ENCODE results near the gene DAZAP2.

The DAZAP2 gene

DNA sequence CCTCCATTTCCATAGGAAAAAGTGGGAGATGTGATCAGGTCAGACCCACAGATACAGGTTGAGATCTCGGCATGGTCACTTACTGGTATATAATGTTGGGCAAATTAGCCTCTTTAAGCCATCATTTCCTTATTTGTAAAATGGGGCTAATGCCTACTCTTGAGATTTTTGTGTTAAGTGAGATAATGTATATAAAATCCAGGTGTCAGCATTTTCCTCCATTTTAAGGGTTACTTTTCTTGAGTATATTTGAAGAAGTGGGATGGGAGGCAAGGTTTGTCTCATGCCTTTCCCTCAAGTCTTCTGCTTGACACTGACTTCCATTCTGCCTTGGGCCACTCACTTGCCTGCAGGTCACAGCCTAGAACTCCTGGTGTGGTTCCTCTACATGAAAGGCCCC is 10.7 kb upstream of the DAZAP2 start:
- Histone ChIP-seq H3K79me2 (ENCODE audit: control insufficient read depth, insufficient read depth, low read length, unreplicated experiment) (no peaks in the 10 kb centered on the region), H2AFZ (ENCODE audit: low read length, unreplicated experiment) (no peak overlapping the region), H3K27me3 (ENCODE audit: insufficient read depth, low read length) (no peaks in the 10 kb centered on the region), H3K27ac (ENCODE audit: low read depth, low read length) (no peak overlapping the region), H3K36me3 (ENCODE audit: insufficient read depth, low read length) (no peaks in the 10 kb centered on the region), H3K4me1 (ENCODE audit: control insufficient read depth, insufficient read depth, low read length, unreplicated experiment) (no peaks in the 10 kb centered on the region), H3K4me3 (ENCODE audit: low read depth, low read length) (no peak overlapping the region)

DNA sequence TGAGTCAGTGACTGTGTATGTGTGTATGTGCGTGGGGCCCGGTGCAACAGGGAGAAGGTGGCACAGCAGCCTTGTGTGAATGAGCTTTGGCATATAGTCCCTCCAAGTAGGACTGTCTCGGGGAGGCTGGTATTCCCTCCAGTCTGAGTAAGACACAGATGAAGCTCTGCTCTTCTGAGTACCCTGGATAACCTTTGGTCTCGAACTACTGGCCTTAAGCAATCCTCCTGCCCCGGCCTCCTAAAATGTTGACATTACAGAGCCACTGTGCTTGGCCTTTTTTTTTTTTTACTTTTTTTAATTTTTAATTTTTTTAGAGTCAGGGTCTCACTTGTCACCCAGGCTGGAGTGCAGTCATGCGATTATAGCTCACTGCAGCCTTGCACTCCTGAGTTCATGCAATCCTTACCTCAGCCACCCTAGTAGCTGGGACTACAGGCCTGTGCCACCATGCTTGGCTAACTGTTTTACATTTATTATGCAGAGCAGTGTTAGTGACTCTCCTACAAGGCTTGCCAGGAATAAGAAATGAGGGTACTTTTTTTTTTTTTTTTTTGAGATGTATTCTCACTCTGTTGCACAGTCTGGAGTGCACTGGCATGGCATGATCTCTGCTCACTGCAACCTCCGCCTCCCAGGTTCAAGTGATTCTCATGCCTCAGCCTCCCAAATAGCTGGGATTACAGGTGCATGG is 9.4 kb upstream of the DAZAP2 start:
- no peaks in the 10 kb centered on the region for H3K27me3 ChIP-seq (ENCODE audit: insufficient read depth, low read length)
- no peaks in the 10 kb centered on the region for H3K36me3 ChIP-seq (ENCODE audit: insufficient read depth, low read length)
- H3K4me1 ChIP-seq (ENCODE audit: control insufficient read depth, insufficient read depth, low read length, unreplicated experiment), result no peaks in the 10 kb centered on the region
- H3K4me3 ChIP-seq (ENCODE audit: low read depth, low read length), result no peak overlapping the region
- no peak overlapping the region for H2AFZ ChIP-seq (ENCODE audit: low read length, unreplicated experiment)
- no peak overlapping the region for H3K27ac ChIP-seq (ENCODE audit: low read depth, low read length)
- H3K79me2 ChIP-seq (ENCODE audit: control insufficient read depth, insufficient read depth, low read length, unreplicated experiment), result no peaks in the 10 kb centered on the region

DNA sequence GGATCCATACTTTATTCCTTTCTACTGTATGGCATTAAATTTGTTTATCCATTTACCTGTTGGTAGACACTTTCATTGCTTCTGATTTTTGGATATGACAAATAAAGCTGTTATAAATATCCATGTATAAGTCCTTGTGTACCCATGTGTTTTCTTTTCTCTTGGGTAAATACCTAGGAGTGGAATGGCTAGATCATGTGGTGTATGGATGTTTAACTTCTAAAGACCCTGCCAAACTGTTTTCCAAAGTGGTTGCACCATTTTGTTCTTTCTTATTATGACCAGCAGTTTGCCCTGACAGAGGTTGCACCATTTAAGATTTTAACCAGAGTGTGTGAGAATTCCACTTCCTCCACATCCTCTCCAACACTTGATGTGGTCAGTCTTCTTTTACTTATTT is 6.0 kb upstream of the DAZAP2 start:
- Histone ChIP-seq H3K27ac (ENCODE audit: low read depth, low read length) (no peak overlapping the region), H3K27me3 (ENCODE audit: insufficient read depth, low read length) (no peaks in the 10 kb centered on the region), H3K4me1 (ENCODE audit: control insufficient read depth, insufficient read depth, low read length, unreplicated experiment) (no peaks in the 10 kb centered on the region), H3K4me3 (ENCODE audit: low read depth, low read length) (no peak overlapping the region), H2AFZ (ENCODE audit: low read length, unreplicated experiment) (no peak overlapping the region), H3K36me3 (ENCODE audit: insufficient read depth, low read length) (no peaks in the 10 kb centered on the region), H3K79me2 (ENCODE audit: control insufficient read depth, insufficient read depth, low read length, unreplicated experiment) (no peaks in the 10 kb centered on the region)

- Histone ChIP-seq H3K79me2 (ENCODE audit: control insufficient read depth, insufficient read depth, low read length, unreplicated experiment) (no peaks in the 10 kb centered on the region), H3K4me1 (ENCODE audit: control insufficient read depth, insufficient read depth, low read length, unreplicated experiment) (no peaks in the 10 kb centered on the region), H2AFZ (ENCODE audit: low read length, unreplicated experiment) (no peak overlapping the region), H3K4me3 (ENCODE audit: low read depth, low read length) (no peak overlapping the region), H3K27me3 (ENCODE audit: insufficient read depth, low read length) (no peaks in the 10 kb centered on the region), H3K27ac (ENCODE audit: low read depth, low read length) (no peak overlapping the region), H3K36me3 (ENCODE audit: insufficient read depth, low read length) (no peaks in the 10 kb centered on the region)
Observed at GRCh38 chr12:51234530-51234929, 4.1 kb upstream of the DAZAP2 start.

DNA sequence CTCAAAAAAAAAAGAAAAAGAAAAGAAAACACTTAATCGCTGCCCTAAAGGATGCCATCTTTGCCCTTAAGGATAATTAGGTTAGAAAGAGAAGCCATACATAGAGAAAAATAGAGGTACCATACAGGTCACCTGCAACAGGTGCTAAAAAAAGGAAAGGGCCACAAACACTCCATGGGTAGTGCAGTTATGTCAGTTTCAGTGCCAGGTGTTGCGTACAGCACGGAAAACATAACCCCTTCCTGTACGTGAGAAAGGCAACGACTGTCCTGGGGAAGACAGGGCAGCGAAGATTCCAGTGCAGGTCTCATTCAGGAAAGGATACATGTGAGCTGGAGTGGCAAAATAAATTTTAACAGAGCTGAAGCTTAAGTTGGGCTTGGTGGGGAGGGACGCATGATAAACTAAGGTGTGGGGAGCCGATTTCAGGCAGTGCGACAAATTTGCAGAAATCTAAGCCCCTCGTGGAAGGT is 553 bp upstream of the DAZAP2 start:
- H3K4me3 ChIP-seq (ENCODE audit: low read depth, low read length), result peak overlapping the region; percentile 88
- no peak overlapping the region for H3K27ac ChIP-seq (ENCODE audit: low read depth, low read length)
- H3K79me2 ChIP-seq (ENCODE audit: control insufficient read depth, insufficient read depth, low read length, unreplicated experiment), result peaks cover 10% of the 10 kb centered on the region
- H3K27me3 ChIP-seq (ENCODE audit: insufficient read depth, low read length), result no peaks in the 10 kb centered on the region
- peak overlapping the region; percentile 17 for H2AFZ ChIP-seq (ENCODE audit: low read length, unreplicated experiment)
- H3K36me3 ChIP-seq (ENCODE audit: insufficient read depth, low read length), result peaks cover 10% of the 10 kb centered on the region; the same call in 1 of the 2 replicates
- peaks cover 17% of the 10 kb centered on the region for H3K4me1 ChIP-seq (ENCODE audit: control insufficient read depth, insufficient read depth, low read length, unreplicated experiment)

GRCh38 chr12:51240971-51241370 is 2.3 kb downstream of the DAZAP2 start:
- Histone ChIP-seq H3K27me3 (ENCODE audit: insufficient read depth, low read length) (no peaks in the 10 kb centered on the region), H3K79me2 (ENCODE audit: control insufficient read depth, insufficient read depth, low read length, unreplicated experiment) (peaks cover 10% of the 10 kb centered on the region), H3K4me3 (ENCODE audit: low read depth, low read length) (no peak overlapping the region), H3K36me3 (ENCODE audit: insufficient read depth, low read length) (peaks cover 20% of the 10 kb centered on the region), H3K4me1 (ENCODE audit: control insufficient read depth, insufficient read depth, low read length, unreplicated experiment) (peaks cover 20% of the 10 kb centered on the region), H3K27ac (ENCODE audit: low read depth, low read length) (peak overlapping the region; percentile 40), H2AFZ (ENCODE audit: low read length, unreplicated experiment) (no peak overlapping the region)

DNA sequence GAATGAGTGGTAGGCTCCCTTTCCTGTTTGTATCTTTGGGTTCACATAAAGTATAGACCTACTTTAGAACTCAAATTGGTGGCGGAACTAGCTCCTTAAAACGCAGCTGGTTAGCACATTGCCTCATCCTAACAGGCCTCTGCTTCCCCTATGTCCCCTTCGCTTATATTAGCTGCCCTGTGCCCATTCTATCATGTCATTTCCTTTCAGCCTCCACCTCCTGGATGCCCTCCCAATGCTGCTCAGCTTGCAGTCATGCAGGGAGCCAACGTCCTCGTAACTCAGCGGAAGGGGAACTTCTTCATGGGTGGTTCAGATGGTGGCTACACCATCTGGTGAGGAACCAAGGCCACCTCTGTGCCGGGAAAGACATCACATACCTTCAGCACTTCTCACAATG is 3.5 kb downstream of the DAZAP2 start:
- Histone ChIP-seq H3K4me1 (ENCODE audit: control insufficient read depth, insufficient read depth, low read length, unreplicated experiment) (peaks cover 26% of the 10 kb centered on the region), H3K79me2 (ENCODE audit: control insufficient read depth, insufficient read depth, low read length, unreplicated experiment) (peaks cover 10% of the 10 kb centered on the region), H2AFZ (ENCODE audit: low read length, unreplicated experiment) (no peak overlapping the region), H3K27ac (ENCODE audit: low read depth, low read length) (no peak overlapping the region), H3K27me3 (ENCODE audit: insufficient read depth, low read length) (no peaks in the 10 kb centered on the region), H3K36me3 (ENCODE audit: insufficient read depth, low read length) (peaks cover 22% of the 10 kb centered on the region), H3K4me3 (ENCODE audit: low read depth, low read length) (no peak overlapping the region)

- Histone ChIP-seq H3K27me3 (ENCODE audit: insufficient read depth, low read length) (no peaks in the 10 kb centered on the region), H2AFZ (ENCODE audit: low read length, unreplicated experiment) (no peak overlapping the region), H3K79me2 (ENCODE audit: control insufficient read depth, insufficient read depth, low read length, unreplicated experiment) (peaks cover 10% of the 10 kb centered on the region), H3K27ac (ENCODE audit: low read depth, low read length) (no peak overlapping the region), H3K36me3 (ENCODE audit: insufficient read depth, low read length) (peaks cover 22% of the 10 kb centered on the region), H3K4me3 (ENCODE audit: low read depth, low read length) (no peak overlapping the region), H3K4me1 (ENCODE audit: control insufficient read depth, insufficient read depth, low read length, unreplicated experiment) (peaks cover 26% of the 10 kb centered on the region)
Observed at GRCh38 chr12:51242876-51243275, 4.2 kb downstream of the DAZAP2 start.

DNA sequence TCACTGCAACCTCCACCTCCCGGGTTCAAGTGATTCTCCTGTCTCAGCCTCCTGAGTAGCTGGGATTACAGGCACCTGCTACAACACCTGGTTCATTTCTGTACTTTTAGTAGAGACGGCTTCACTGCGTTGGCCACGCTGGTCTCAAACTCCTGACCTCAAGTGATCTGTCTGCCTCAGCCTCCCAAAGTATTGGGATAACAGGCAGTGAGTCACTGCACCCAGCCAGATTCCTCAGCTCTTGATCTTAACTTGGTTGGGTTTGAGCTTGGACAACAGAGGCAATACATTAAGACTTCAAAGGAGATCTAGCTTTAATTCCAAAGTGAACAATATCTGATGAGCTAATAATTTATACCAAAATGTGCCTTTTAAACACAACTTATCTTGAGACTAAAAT is 5.6 kb downstream of the DAZAP2 start:
- peaks cover 14% of the 10 kb centered on the region for H3K79me2 ChIP-seq (ENCODE audit: control insufficient read depth, insufficient read depth, low read length, unreplicated experiment)
- no peaks in the 10 kb centered on the region for H3K27me3 ChIP-seq (ENCODE audit: insufficient read depth, low read length)
- peaks cover 26% of the 10 kb centered on the region for H3K4me1 ChIP-seq (ENCODE audit: control insufficient read depth, insufficient read depth, low read length, unreplicated experiment)
- H3K27ac ChIP-seq (ENCODE audit: low read depth, low read length), result no peak overlapping the region
- peaks cover 22% of the 10 kb centered on the region for H3K36me3 ChIP-seq (ENCODE audit: insufficient read depth, low read length)
- no peak overlapping the region for H3K4me3 ChIP-seq (ENCODE audit: low read depth, low read length)
- no peak overlapping the region for H2AFZ ChIP-seq (ENCODE audit: low read length, unreplicated experiment)

DNA sequence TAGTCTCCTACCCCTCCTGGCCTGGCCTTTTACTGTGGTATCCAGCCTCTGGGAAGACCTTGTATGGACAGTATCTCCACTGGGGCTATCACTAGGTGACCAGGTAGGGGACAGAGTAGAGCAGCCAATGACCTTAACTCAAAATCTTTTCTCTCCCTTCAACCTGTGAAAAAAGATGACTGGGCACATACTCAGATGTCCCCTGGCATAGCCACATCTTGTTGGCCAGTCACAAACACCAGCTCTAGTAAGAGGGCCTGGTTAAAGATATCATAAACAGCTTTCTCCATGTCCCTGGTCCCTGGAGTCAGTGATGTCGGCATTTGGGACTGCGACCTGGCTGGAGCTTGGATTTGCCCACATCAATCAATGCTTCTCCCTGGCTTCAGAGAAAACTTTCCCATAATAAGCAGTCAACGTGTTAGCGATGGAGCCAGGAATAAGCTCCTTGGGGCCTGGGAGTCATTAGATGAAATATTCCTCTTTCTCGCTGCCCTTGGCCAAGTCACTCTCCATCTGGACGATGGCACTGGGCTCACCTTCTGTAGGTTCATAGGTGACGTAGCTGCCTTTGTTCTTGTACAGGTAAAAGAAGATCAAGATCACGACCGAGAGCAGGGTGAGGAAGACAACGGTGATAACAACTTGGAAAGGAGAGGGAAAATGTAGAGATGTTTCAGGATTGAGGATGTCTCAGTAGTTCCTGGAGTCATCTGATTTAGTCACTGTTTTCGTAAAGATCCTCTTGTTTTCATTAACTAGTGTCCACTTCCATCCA is 7.0 kb downstream of the DAZAP2 start:
- H3K4me1 ChIP-seq (ENCODE audit: control insufficient read depth, insufficient read depth, low read length, unreplicated experiment), result peaks cover 17% of the 10 kb centered on the region
- H3K27ac ChIP-seq (ENCODE audit: low read depth, low read length), result no peak overlapping the region
- peaks cover 4% of the 10 kb centered on the region for H3K79me2 ChIP-seq (ENCODE audit: control insufficient read depth, insufficient read depth, low read length, unreplicated experiment)
- H3K27me3 ChIP-seq (ENCODE audit: insufficient read depth, low read length), result no peaks in the 10 kb centered on the region
- peaks cover 22% of the 10 kb centered on the region for H3K36me3 ChIP-seq (ENCODE audit: insufficient read depth, low read length)
- H2AFZ ChIP-seq (ENCODE audit: low read length, unreplicated experiment), result no peak overlapping the region
- no peak overlapping the region for H3K4me3 ChIP-seq (ENCODE audit: low read depth, low read length)

All from ACC112 (cell line).